Raji (cell line): ENCODE data around the gene TMEM129.

ENCODE experiments used
- POLR2A ChIP-seq: IDR thresholded peaks from 2 replicates; pipeline ENCODE4 v1.6.1; 2011; ENCODE audit warnings: low read depth, low read length, control low read depth; ENCODE audit not compliant: insufficient read depth

The TMEM129 gene

GRCh38 chr4:1739358-1739757 lies 18.2 kb upstream of the TMEM129 start:
- TF ChIP-seq POLR2A = no peak

- TF ChIP-seq POLR2A = no peak
Observed at GRCh38 chr4:1738410-1738809, 17.3 kb upstream of the TMEM129 start.

- TF ChIP-seq POLR2A = no peak
Observed at GRCh38 chr4:1737666-1738065, 16.5 kb upstream of the TMEM129 start.

- no peak for TF ChIP-seq POLR2A
Observed at GRCh38 chr4:1736812-1737211, 15.7 kb upstream of the TMEM129 start.

DNA sequence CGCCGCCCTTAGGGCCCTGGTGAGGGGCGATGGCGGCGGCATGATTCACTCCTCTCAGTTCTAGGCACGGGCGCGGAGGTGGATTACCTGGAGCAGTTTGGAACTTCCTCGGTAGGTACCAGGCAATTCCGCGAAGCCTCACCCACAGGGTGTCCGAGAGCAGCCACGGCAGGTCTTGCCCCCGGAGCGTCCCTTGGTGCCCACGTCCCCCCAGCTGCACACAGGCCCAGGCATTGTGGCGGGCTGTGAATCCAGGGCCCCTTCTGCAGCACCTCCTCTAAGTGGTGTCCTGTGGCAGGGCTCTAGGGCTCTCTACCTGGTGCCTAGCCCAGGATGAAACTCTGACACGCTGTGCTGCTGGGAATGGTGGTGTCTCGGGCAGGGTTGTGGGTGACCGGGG lies 14.1 kb upstream of the TMEM129 start:
- no peak for TF ChIP-seq POLR2A

- TF ChIP-seq POLR2A = no peak
Observed at GRCh38 chr4:1732911-1733310, 11.8 kb upstream of the TMEM129 start.

DNA sequence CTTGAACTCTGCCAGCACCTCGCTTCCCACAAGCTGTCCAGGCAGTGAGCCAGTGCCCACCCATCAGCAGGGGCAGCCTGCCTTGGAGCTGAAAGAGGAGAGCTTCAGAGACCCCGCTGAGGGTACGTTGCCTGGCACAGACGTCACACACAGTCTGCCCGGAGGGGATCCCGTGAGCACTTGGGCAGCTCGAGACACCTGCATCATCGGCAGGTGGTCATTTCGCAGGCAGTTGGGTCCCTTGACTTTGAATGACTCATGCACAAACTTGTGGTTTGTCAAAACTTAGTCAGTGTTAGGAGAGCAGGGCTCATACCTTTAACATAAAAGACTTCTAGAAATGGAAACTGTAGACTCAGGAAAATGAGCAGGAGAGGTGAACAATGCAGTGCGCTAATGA lies 10.1 kb upstream of the TMEM129 start:
- TF ChIP-seq POLR2A = no peak

- no peak for TF ChIP-seq POLR2A
Observed at GRCh38 chr4:1730532-1731135, 9.5 kb upstream of the TMEM129 start.

- no peak for TF ChIP-seq POLR2A
Observed at GRCh38 chr4:1728061-1728980, 7.2 kb upstream of the TMEM129 start.

- no peak for TF ChIP-seq POLR2A
Observed at GRCh38 chr4:1727117-1728031, 6.3 kb upstream of the TMEM129 start.

DNA sequence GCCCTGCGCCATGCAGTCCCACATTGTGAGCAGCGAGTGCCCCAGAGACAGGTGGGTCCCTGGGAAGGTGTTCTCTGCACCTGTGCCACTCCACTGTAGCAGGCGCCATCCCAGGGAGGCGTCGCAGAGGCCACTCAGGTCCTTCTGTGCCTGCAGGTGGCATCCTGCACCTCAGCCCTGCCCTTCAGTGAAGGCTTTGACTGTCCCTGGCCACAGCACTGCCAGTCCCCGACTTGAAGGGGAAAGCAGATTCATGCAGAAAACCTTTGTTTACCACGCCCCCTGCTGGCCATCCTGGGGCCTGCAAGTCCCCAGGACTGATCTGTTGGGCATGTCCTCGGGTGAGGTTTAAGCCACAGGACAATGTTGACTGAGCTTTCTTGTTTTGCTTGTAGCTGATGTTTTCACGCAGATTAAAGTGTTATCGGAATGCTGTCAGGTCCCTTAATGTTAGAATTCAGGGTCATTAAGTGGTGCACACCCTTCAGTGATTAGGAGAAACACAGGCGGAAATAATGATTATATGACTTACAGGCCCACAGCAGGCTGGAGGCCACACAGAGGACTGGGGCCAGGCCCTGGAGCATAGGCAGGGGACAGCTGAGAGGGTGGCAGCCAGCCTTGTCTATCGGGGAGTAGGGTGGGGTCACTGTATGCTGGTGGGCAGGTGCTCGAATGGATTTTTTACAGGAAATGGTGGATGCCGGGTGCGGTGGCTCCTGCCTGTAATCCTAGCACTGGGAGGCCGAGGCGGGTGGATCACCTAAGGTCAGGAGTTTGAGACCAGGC lies 5.2 kb upstream of the TMEM129 start:
- no peak for TF ChIP-seq POLR2A

- no peak for TF ChIP-seq POLR2A
Observed at GRCh38 chr4:1725521-1725920, 4.4 kb upstream of the TMEM129 start.

DNA sequence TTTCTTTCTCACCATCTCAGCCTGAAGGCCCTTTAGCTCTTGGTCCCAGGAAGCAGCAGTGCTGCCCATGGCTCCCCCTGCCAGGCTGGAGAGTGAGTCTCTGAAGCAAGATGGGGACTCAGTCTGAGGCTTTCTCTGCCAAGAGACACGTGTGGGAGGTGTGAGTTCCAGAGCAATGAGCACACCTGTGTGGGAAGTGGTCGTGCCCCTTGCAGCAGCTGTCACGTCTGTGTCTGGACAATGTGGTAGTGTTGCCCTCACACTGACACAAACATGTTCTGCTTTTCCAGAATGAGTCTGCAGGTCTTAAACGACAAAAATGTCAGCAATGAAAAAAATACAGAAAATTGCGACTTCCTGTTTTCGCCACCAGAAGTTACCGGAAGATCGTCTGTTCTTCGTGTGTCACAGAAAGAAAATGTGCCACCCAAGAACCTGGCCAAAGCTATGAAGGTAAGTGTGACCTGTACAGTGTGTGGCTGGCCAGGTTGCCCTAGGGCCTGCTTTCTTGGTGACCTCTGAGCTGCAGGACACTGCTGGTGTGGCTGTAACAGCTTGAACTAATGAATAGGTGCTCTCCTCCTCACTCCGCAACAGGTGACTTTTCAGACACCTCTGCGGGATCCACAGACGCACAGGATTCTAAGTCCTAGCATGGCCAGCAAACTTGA lies 2.1 kb upstream of the TMEM129 start:
- peak; percentile 28; the same call in 1 of the 2 replicates for TF ChIP-seq POLR2A

GRCh38 chr4:1722551-1723118 lies 1.5 kb upstream of the TMEM129 start:
- no peak for TF ChIP-seq POLR2A
